Suprapubic skin (tissue), 4 donors: ENCODE measurements around the gene GRID1. TPM values are rescaled to one million over a fixed set of nuclear protein-coding genes. Genes with fewer than 3 reads are reported as not detected.

Experiments
- DNase-seq, 2 donors: peaks; one replicate each; pipeline ENCODE4 v3.0.0-alpha.2; 2019; ENCODE audit warnings: low spot score in 2 of 2
- H3K27ac ChIP-seq: fragments of 200-600 bp; sonication (generic); one replicate; pipeline ENCODE4 v1.5.1; 2019
- H3K27me3 ChIP-seq: fragments of 200-600 bp; sonication (generic); one replicate; pipeline ENCODE4 v1.5.1; 2019
- H3K36me3 ChIP-seq: fragments of 200-600 bp; sonication (generic); one replicate; pipeline ENCODE4 v1.5.1; 2019
- H3K4me1 ChIP-seq: fragments of 200-600 bp; sonication (generic); one replicate; pipeline ENCODE4 v1.5.1; 2019
- H3K4me3 ChIP-seq: fragments of 200-600 bp; sonication (generic); one replicate; pipeline ENCODE4 v1.5.1; 2019; ENCODE audit warnings: mild to moderate bottlenecking
- H3K9me3 ChIP-seq: fragments of 200-600 bp; sonication (generic); one replicate; pipeline ENCODE4 v1.5.1; 2019
- CTCF ChIP-seq, 2 donors: fragments of 200-600 bp in 1 of 2; fragments of 450-650 bp in 1 of 2; sonication (generic) in 1 of 2; IDR thresholded peaks; one replicate each; pipeline ENCODE4 v1.5.1; 2016 to 2019; ENCODE audit warnings: antibody characterized with exemption in 2 of 2, mild to moderate bottlenecking in 1 of 2, moderate library complexity in 1 of 2
- EP300 ChIP-seq: sonication (generic); formaldehyde crosslinking; IDR thresholded peaks from one replicate; pipeline ENCODE4 v1.6.1; 2017; ENCODE audit warnings: antibody characterized with exemption
- POLR2A ChIP-seq, 2 donors: fragments of 450-650 bp; IDR thresholded peaks; one replicate each; pipeline ENCODE4 v1.6.1; 2017; ENCODE audit warnings: antibody characterized with exemption in 2 of 2, mild to moderate bottlenecking in 2 of 2, moderate library complexity in 2 of 2
- POLR2AphosphoS5 ChIP-seq, 3 donors: sonication (generic); formaldehyde crosslinking; IDR thresholded peaks; one replicate each; pipeline ENCODE4 v1.6.1; 2017; ENCODE audit warnings: antibody characterized with exemption in 3 of 3
- WGBS: methylation state at CpG from one replicate; pipeline ENCODE4 v1.1.5; 2018; 5-methylcytosine and 5-hydroxymethylcytosine counted together
- total RNA-seq, 4 donors: library from RNA; depleted of rRNA; stranded (reverse); fragments of >200 nt; gene quantifications; one replicate each; pipeline ENCODE4 v1.1.0, GENCODE V29; 2016

GRID1 gene
- total RNA-seq, 4 donors from 2014 or later: 1.8 to 3.1 (median 2.4) TPM

GRCh38 chr10:86074294-86074693, 292.3 kb downstream of the GRID1 start:
- peaks cover 3% of the 10 kb centered on the region for H3K27me3 ChIP-seq
- WGBS: 76% methylated on average over 5 of the region's 5 CpGs
- no peaks in the 10 kb centered on the region for H3K4me1 ChIP-seq
- H3K27ac ChIP-seq: no peak overlapping the region
- no peaks in the 10 kb centered on the region for H3K36me3 ChIP-seq
- H3K4me3 ChIP-seq: no peak overlapping the region
- no peaks in the 10 kb centered on the region for H3K9me3 ChIP-seq
- no peak for DNase-seq
- TF ChIP-seq EP300: no peak
- no peak for TF ChIP-seq POLR2A (IDR thresholded peaks at IDR 0.05)
- no peak for TF ChIP-seq CTCF (IDR thresholded peaks at IDR 0.05)
- no peak for TF ChIP-seq POLR2AphosphoS5 (IDR thresholded peaks at IDR 0.05)

GRCh38 chr10:86073199-86073977, 293.2 kb downstream of the GRID1 start:
- Histone ChIP-seq H3K9me3 (no peaks in the 10 kb centered on the region), H3K4me1 (no peaks in the 10 kb centered on the region), H3K27ac (no peak overlapping the region), H3K4me3 (no peak overlapping the region), H3K27me3 (no peaks in the 10 kb centered on the region), H3K36me3 (no peaks in the 10 kb centered on the region)
- peak in 1 of 2 donors; percentile 37 for DNase-seq
- TF ChIP-seq POLR2AphosphoS5 (IDR thresholded peaks at IDR 0.05): no peak
- no peak for TF ChIP-seq POLR2A (IDR thresholded peaks at IDR 0.05)
- no peak for TF ChIP-seq CTCF (IDR thresholded peaks at IDR 0.05)
- TF ChIP-seq EP300: no peak
- 84% methylated on average over 4 of the region's 7 CpGs for WGBS

- no peaks in the 10 kb centered on the region for H3K9me3 ChIP-seq
- TF ChIP-seq POLR2A (IDR thresholded peaks at IDR 0.05) (no peak), EP300 (no peak), CTCF (IDR thresholded peaks at IDR 0.05) (no peak), POLR2AphosphoS5 (IDR thresholded peaks at IDR 0.05) (no peak)
Measured at GRCh38 chr10:86072413-86072812, 294.2 kb downstream of the GRID1 start.

GRCh38 chr10:86071758-86072157, 294.8 kb downstream of the GRID1 start:
- TF ChIP-seq EP300: no peak
- TF ChIP-seq POLR2A (IDR thresholded peaks at IDR 0.05): no peak
- no peak for TF ChIP-seq CTCF (IDR thresholded peaks at IDR 0.05)
- no peak for TF ChIP-seq POLR2AphosphoS5 (IDR thresholded peaks at IDR 0.05)
- Histone ChIP-seq H3K36me3 (no peaks in the 10 kb centered on the region), H3K27me3 (no peaks in the 10 kb centered on the region), H3K4me1 (no peaks in the 10 kb centered on the region), H3K4me3 (no peak overlapping the region), H3K27ac (no peak overlapping the region), H3K9me3 (no peaks in the 10 kb centered on the region)
- peak in 1 of 2 donors; percentile 28 for DNase-seq
- WGBS: 45% methylated on average over 4 of the region's 4 CpGs

More at GRCh38 chr10:86072413-86072812, 294.2 kb downstream of the GRID1 start:
- H3K27ac ChIP-seq: no peak overlapping the region
- DNase-seq: no peak
- H3K27me3 ChIP-seq: no peaks in the 10 kb centered on the region
- H3K4me3 ChIP-seq: no peak overlapping the region
- no peaks in the 10 kb centered on the region for H3K4me1 ChIP-seq
- WGBS: 54% methylated on average over 5 of the region's 5 CpGs
- H3K36me3 ChIP-seq: no peaks in the 10 kb centered on the region

GRCh38 chr10:86071145-86071544, 295.4 kb downstream of the GRID1 start:
- no peaks in the 10 kb centered on the region for H3K36me3 ChIP-seq
- H3K27me3 ChIP-seq: no peaks in the 10 kb centered on the region
- WGBS: 80% methylated on average over 5 of the region's 5 CpGs
- DNase-seq: peak in 1 of 2 donors; percentile 7
- H3K4me1 ChIP-seq: no peaks in the 10 kb centered on the region
- H3K27ac ChIP-seq: no peak overlapping the region
- TF ChIP-seq POLR2AphosphoS5 (IDR thresholded peaks at IDR 0.05): no peak
- no peak for TF ChIP-seq CTCF (IDR thresholded peaks at IDR 0.05)
- no peak for TF ChIP-seq POLR2A (IDR thresholded peaks at IDR 0.05)
- TF ChIP-seq EP300: no peak
- H3K9me3 ChIP-seq: no peaks in the 10 kb centered on the region
- no peak overlapping the region for H3K4me3 ChIP-seq
